ENCODE data around the gene RTBDN.

RTBDN gene

DNA sequence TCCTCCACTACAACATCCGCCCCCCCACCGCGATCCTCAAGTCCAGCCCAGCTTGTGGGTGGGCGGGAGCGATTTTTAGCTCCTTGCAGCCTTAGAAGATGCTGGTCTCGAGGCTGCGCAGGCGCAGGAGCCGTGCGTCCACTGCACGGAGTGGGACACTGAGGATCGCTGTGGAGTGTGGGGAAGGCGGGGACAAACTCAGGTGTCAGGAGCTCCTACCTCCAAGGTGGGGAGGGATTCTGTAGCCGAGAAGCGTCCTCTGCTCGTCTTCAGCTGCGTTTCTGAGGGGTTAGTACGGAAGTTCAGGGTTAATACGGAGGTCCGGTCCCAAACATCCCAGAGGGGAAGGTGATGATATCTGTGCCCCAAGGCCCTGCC is at the start of gene RTBDN:
Gene RTBDN (minus strand): TSS at position 14 of the 378 bp plus-strand sequence. CDS start 4,600 bp downstream, outside the sequence.
- no peak for DNase-seq

DNA sequence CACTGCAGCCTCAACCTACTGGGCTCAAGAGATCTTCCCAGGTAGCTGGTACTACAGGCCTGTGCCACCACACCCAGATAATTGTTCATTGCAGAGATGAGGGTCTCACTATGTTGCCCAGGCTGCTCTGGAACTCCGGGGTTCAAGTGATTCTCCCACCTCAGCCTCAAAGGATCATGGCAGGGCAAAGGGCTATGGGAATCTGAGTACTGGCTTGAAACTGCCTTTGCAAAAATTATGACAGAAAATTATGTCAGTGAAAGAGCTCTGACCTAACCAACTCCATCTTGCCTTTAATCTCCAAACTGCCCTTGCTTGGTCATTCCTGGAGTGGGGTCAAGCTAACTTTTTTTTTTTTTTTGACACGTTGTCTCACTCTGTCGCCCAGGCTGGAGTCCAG is 48.2 kb upstream of the RTBDN start:
- DNase-seq: no peak

DNA sequence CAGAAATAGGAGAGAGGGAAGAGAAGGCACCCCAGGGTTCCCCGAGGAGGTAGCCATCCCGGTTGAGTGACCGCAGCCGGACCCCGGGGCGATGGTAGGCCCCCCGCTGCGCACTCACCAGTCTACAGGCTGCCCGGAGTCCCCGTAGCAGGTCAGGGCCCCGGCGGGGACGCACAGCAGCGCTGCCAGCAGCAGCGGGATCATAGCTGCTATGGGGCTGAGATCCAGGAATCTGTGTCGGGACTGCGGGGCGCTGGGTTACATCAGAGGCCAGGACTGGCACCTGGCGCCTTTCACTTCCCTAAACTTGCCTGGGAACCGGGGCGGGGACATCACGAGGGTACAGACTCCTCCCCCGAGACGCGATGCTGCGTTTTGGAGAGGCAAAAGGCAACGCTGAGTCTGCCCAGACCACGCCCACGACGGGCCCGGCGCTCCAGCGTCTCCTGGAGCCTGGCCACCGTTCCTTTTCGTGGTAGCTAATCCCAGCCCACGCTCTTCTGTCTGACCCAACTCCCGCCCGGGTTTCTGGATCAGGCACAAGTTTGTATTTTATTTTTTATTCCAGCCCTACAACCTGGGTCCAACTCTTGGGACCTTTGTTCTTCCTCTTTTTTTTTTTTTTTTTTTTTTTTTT is 46.9 kb upstream of the RTBDN start, which contains the start of gene DNASE2:
Gene DNASE2 (minus strand): TSS at position 278 of the 637 bp plus-strand sequence. CDS start 74 bp downstream, at position 204.
- DNase-seq: peak; percentile 85

- no peak for DNase-seq
Measured at GRCh38 chr19:12880551-12881171, 46.3 kb upstream of the RTBDN start.

- no peak for DNase-seq
Measured at GRCh38 chr19:12875086-12875485, 40.7 kb upstream of the RTBDN start.

DNA sequence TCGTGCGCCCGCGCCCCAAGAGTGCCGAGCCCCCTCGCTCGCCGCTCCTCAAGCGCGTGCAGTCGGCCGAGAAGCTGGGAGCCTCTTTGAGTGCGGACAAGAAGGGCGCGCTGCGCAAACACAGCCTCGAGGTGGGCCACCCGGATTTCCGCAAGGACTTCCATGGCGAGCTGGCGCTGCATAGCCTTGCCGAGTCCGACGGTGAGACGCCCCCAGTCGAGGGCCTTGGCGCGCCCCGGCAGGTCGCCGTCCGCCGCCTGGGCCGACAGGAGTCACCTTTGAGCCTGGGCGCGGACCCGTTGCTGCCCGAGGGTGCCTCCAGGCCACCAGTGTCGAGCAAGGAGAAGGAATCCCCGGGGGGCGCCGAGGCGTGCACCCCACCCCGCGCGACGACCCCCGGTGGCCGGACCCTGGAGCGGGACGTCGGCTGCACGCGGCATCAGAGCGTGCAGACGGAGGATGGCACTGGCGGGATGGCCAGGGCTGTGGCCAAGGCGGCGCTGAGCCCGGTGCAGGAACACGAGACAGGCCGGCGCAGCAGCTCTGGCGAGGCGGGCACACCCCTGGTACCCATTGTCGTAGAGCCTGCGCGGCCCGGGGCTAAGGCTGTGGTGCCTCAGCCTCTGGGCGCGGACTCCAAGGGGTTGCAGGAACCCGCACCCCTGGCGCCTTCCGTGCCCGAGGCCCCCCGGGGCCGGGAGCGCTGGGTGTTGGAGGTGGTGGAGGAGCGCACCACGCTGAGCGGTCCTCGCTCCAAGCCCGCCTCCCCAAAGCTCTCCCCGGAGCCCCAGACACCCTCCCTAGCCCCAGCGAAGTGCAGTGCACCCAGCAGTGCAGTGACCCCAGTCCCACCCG is 39.7 kb upstream of the RTBDN start:
- no peak for DNase-seq

- DNase-seq: no peak
Measured at GRCh38 chr19:12872941-12873890, 38.8 kb upstream of the RTBDN start.

DNA sequence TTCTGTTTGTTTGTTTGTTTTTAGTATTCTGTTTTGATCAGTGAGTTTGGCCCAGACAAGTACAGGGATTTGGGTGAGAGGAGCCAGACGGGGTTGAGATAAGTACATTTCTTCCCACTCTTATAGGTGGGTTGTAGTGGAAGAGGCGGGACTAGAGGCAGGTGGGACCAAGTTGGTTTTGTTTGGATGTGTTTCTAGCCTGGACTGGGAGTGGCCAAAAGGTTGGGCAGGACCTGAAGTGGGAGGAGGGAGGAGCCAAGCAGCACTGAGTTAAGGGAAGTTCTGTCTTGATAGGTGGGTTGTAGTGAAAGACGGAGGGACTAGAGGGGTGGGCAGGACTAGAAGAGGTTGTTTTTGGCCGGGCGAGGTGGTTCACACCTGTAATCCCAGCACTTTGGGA is 37.9 kb upstream of the RTBDN start:
- DNase-seq: no peak

DNA sequence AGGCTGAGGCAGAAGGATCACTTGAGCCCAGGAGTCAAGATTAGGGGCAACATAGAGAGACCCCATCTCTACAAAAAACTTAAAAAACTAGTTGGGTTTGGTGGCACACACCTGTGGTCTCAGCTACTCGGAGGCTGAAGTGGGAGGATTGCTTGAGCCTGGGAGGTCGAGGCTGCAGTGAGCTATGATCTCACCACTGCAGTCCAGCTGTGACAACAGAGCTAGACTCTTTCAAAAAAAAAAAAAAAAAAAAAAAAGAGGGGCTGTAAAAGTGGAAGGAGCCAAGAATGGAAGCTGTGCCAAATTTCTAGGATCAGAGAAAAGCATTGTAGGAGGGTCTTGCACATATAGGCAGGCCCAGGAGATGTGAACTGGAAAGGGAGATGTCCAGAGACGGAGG is 37.3 kb upstream of the RTBDN start:
- no peak for DNase-seq

DNA sequence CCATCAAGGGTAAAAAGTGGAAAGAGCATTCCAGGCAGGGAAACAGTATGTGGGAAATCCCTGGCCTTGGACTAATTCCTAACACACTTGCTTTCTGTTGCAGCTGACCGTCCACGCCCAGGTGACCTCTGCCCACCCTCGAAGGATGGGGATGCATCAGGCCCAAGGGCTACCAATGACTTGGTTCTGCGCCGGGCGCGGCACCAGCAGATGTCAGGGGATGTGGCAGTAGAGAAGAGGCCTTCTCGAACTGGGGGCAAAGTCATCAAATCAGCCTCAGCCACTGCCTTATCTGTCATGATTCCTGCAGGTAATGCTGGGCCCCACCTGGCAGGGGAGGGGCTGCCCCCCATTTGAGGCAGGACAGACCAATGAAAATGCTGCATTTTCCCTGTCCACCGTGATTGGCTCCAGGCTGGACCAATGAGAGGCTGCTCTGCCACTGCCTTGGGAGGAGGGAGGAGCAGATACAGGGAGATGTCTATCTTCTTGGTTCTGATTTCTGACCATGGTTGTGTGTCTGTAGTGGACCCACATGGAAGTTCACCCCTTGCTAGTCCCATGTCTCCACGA is 34.2 kb upstream of the RTBDN start:
- no peak for DNase-seq

DNA sequence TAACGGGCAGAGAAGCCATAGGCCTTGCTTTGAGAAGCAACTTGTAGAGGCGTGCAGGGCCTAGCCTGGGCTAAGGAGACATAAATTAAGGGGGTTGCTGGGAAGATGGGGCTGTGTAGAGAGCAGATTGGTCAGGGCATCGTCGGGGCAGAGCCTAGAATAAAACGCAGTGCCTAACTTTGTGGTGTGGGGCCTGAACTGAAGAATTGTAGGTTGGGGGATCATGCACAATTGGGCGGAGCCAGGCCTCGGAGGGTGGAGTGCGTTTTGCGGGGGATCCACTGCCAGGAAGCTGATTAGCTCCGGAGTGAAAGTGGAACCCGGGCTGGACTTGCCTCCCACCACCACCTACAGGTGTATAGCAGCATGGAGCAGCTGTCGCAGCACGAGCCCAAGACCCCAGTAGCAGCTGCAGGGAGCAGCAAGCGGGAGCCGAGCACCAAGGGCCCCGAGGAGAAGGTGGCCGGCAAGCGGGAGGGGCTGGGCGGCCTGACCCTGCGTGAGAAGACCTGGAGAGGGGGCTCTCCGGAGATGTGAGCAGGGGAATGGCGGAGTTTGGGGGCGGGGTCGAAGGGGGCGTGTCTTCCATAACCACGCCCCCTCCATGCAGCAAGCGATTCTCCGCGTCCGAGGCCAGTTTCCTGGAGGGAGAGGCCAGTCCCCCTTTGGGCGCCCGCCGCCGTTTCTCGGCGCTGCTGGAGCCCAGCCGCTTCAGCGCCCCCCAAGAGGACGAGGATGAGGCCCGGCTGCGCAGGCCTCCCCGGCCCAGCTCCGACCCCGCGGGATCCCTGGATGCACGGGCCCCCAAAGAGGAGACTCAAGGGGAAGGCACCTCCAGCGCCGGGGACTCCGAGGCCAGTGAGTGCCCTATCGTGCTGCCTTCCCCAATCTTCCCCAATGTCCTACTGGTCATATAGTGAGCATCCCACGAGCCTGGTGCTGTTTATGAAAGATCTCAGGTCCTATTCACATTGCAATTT is 33.0 kb upstream of the RTBDN start:
- DNase-seq: no peak

- no peak for DNase-seq
Measured at GRCh38 chr19:12866416-12867119, 32.2 kb upstream of the RTBDN start.

DNA sequence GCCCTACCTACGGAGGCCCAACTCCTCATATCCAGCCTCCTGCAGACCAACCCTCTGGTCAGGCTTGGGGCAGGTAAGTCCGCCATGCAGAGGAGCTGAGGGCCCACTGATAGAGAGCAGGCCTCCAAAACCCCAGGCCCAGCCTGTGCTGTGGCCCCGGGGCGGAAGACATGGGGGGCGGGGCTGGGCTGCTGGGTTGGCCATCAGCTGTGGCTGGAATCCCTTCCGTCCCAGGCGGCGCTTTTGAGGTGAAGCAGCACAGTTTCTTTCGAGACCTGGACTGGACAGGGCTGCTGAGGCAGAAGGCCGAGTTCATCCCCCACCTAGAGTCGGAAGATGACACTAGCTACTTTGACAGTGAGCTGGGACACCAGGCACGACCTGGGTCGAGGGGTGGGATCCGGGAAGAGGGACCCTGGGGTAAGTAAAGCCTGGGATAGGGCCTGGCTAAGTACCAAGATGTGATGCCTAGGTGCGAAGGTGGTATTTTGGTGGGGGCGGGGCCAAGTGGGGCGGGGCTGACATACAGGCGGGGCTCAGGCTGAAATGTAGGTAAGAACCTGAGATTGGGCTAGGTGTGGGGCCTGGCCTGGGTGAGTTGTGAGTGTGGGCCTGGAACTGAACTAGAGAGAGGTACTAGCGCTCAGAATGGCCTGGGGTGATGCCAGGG is 31.5 kb upstream of the RTBDN start:
- no peak for DNase-seq

DNA sequence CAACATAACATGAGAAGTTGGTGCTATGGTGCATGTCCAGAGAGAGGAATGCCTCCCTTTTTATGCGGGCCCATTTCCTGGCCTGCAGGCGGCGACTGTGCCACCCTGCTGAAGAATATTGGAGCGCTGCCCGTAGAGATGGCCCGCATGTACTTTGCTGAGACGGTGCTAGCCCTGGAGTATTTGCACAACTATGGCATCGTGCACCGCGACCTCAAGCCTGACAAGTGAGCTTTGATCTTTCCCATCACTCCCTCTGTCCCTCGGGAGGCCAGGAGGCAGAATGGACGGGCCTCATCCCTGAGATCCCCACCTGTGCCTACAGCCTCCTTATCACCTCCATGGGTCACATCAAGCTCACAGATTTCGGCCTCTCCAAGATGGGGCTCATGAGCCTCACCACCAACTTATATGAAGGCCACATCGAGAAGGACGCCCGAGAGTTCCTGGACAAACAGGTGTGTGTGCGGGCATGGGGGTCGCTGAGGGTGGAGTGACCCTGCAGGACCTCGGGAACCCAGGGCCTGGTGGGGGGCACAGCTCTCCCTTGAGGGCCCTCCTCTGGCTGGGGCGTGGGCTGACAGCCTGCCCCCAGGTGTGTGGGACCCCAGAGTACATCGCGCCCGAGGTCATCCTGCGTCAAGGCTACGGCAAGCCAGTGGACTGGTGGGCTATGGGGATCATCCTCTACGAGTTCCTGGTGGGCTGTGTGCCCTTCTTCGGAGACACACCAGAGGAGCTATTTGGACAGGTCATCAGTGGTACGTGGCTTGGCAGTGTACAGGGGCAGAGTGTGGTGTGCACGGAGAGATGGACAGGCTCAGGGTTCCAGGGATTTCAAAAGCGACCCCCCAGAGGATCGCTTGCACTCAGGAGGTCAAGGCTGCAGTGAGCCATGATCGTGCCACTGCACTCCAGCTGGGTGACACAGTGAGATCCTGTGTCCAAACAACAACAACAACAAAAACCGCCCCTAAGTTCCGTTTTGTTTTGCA is 30.6 kb upstream of the RTBDN start:
- no peak for DNase-seq

GRCh38 chr19:12864143-12864542 is 29.8 kb upstream of the RTBDN start:
- no peak for DNase-seq

- no peak for DNase-seq
Measured at GRCh38 chr19:12859546-12859945, 25.2 kb upstream of the RTBDN start.

DNA sequence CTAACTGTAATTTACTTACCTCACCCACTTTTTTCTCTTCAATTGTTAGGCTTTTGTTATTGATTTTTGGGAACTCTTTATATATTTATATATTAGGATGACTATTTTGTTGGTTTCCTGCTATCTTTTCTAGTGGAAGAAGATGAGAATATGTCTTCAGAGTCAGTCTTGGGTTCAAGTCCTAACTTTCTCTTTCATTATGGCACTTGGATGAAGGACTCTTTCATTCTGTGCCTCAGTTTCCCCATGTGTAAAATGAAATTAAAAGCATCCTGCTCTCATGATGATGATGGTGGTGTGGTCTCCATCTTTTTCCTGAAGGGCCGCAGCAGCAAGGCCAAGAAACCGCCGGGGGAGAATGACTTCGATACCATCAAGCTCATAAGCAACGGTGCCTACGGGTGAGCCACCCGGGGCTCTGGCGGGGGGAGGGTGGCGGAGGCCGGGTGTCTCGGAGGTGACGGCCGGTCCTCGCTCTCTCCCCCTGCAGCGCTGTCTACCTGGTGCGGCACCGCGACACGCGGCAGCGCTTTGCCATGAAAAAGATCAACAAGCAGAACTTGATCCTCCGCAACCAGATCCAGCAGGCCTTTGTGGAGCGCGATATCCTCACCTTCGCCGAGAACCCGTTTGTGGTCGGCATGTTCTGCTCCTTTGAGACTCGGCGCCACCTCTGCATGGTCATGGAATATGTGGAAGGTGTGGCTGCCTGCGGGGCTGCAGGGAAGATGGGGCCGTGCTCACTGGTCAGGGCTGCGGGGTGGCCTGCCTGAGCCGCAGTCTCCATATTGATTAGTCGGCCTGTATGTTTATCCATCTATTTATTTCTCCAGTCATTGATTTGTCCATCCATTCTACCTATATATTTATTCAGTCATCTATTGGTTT is 23.9 kb upstream of the RTBDN start:
- DNase-seq: no peak

Measured in NCI-H748 treated with DMSO at 0.1 percent for 48 hours (cell line).